VCaP (cell line): ENCODE results near the gene BCL2.

ENCODE experiments used
- H3K27ac ChIP-seq: fragments of 450-650 bp; 2 replicates; pipeline ENCODE4 v1.5.1; 2017
- CTCF ChIP-seq: fragments of 450-650 bp; conservative IDR thresholded peaks from 2 replicates; pipeline ENCODE4 v1.5.1; 2017; ENCODE audit warnings: mild to moderate bottlenecking, moderate library complexity

BCL2 gene

DNA sequence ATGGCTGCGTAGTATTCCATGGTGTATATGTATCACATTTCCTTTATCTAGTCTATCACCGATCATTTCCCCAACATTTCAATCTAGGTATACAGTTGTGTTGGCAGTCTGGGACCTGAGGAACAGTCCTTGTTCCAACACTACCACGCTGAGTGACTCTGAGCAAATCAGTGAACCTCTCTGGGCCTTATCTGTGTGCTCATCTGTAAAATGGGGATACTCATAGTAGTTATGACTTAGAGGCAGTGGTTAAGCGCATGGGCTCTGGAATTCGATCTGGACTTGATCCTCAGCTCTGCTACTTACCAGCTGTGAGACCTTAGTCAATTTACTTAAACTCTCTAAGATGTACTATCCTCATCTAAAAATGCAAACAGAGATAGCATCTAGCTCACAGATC lies 85.1 kb downstream of the BCL2 start:
- no peak for TF ChIP-seq CTCF

GRCh38 chr18:63233334-63233733 lies 86.2 kb downstream of the BCL2 start:
- TF ChIP-seq CTCF, result no peak

More for the DNA sequence above, 85.1 kb downstream of the BCL2 start:
- H3K27ac ChIP-seq, result no peak overlapping the region

GRCh38 chr18:63232826-63233225 lies 86.7 kb downstream of the BCL2 start:
- H3K27ac ChIP-seq, result no peak overlapping the region
- no peak for TF ChIP-seq CTCF

More at GRCh38 chr18:63233334-63233733, 86.2 kb downstream of the BCL2 start:
- H3K27ac ChIP-seq, result no peak overlapping the region

- H3K27ac ChIP-seq, result no peak overlapping the region
- TF ChIP-seq CTCF, result no peak
These were observed 89.6 kb downstream of the BCL2 start for GRCh38 chr18:63229971-63230370.

DNA sequence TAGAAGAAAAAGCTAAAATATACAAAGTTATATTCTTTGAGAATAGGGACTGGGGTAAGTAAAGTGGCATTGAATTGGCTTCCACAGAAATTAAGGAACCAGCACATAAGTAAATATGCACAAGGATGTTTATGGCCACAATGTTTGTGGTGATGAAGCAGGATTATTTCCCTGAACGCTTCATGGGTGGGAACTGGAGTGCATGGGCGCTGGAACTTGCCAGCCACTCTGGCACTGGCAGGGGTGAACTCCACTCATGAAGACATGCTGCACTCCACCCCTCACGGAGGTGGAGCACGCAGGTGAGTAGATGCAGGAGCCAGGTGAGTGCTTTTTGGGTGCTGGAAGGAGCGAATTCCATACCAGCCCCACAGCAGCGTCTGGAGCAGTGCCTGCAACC lies 94.1 kb downstream of the BCL2 start:
- H3K27ac ChIP-seq, result no peak overlapping the region
- TF ChIP-seq CTCF, result no peak

DNA sequence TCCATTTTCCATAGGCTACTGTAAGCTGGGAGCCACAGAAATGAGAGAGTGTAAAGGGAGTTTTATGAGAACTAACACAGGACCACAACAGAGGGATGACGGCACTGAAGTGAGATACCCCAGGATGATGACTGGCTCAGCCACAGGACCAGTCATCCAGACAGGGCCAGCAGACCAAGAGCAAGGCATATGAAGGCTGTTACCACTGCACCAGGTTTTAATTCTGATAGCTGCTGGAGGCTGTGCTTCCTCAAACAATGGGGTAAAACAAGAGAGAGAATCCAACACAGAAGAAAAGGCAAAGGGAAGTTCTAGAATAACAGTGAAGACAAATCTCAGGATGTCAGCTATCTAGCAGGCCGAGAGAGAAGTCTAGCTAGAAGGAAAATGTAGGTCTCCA lies 94.9 kb downstream of the BCL2 start:
- no peak overlapping the region for H3K27ac ChIP-seq
- no peak for TF ChIP-seq CTCF

DNA sequence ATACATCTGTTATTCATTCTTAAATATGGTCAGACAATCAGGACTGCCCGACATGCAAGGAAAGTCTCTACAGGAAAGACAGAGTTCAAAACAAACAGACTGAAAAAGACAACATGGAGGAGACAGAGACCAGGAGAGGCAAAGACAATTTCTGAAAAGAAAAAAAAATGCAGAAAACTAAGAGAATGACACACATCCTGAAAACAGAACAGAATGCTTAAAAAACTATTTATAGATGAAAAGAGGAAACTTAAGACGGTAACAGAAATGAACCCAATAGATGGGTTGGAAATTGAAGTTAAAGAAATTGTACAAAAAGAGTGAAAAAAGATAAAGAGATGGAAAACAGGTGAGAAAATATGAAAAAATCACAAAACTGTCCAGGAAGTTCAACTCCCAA lies 95.7 kb downstream of the BCL2 start:
- no peak for TF ChIP-seq CTCF
- H3K27ac ChIP-seq, result no peak overlapping the region

- no peak for TF ChIP-seq CTCF
- H3K27ac ChIP-seq, result no peak overlapping the region
These were observed 98.7 kb downstream of the BCL2 start for GRCh38 chr18:63220903-63221302.
